GM19099 (cell line): ENCODE measurements around the gene LIPC.

Source experiments
- POLR2A ChIP-seq: IDR thresholded peaks from 3 replicates; pipeline ENCODE4 v1.6.1; 2011; ENCODE audit warnings: low read depth; ENCODE audit not compliant: insufficient read length; ENCODE audit errors: extremely low read depth

LIPC gene

GRCh38 chr15:58431221-58432149, at the start of gene LIPC:
TSS of gene LIPC (plus strand) at chr15:58431991. CDS start at chr15:58432033, 42 bp downstream.
- TF ChIP-seq POLR2A = no peak

- no peak for TF ChIP-seq POLR2A
These were observed 47.9 kb upstream of the LIPC start for GRCh38 chr15:58383876-58384275.

- no peak for TF ChIP-seq POLR2A
These were observed 47.1 kb upstream of the LIPC start for GRCh38 chr15:58384667-58385066.

- no peak for TF ChIP-seq POLR2A
These were observed 45.7 kb upstream of the LIPC start for GRCh38 chr15:58386081-58386480.

GRCh38 chr15:58386641-58387040, 45.1 kb upstream of the LIPC start:
- TF ChIP-seq POLR2A = no peak

- no peak for TF ChIP-seq POLR2A
These were observed 44.7 kb upstream of the LIPC start for GRCh38 chr15:58387130-58387529.

GRCh38 chr15:58388211-58388610, 43.6 kb upstream of the LIPC start:
- no peak for TF ChIP-seq POLR2A

GRCh38 chr15:58390118-58390517, 41.7 kb upstream of the LIPC start:
- TF ChIP-seq POLR2A = no peak

- TF ChIP-seq POLR2A = no peak
These were observed 41.1 kb upstream of the LIPC start for GRCh38 chr15:58390655-58391054.

GRCh38 chr15:58391088-58391487, 40.7 kb upstream of the LIPC start:
- TF ChIP-seq POLR2A = no peak

GRCh38 chr15:58392141-58392540, 39.6 kb upstream of the LIPC start:
- no peak for TF ChIP-seq POLR2A

GRCh38 chr15:58392611-58393161, 39.1 kb upstream of the LIPC start:
- TF ChIP-seq POLR2A = no peak

- TF ChIP-seq POLR2A = no peak
These were observed 38.5 kb upstream of the LIPC start for GRCh38 chr15:58393241-58393662.

GRCh38 chr15:58396181-58396580, 35.6 kb upstream of the LIPC start:
- no peak for TF ChIP-seq POLR2A

- TF ChIP-seq POLR2A = no peak
These were observed 33.7 kb upstream of the LIPC start for GRCh38 chr15:58398071-58398470.

- TF ChIP-seq POLR2A = no peak
These were observed 33.1 kb upstream of the LIPC start for GRCh38 chr15:58398643-58399042.
